ENCODE results near the gene PCNA. TPM values are rescaled to one million over a fixed set of nuclear protein-coding genes. Genes with fewer than 3 reads are reported as not detected.

PCNA gene
- total and polyA plus RNA-seq, 9 of the 15 experiments (the other 6 are each of a cell fraction or from before 2014, with no cell fraction given): 213 to 390 (median 291) TPM

GRCh38 chr20:5161536-5162164 lies 41.9 kb upstream of the PCNA start:
- in situ Hi-C loops (cut with MboI) (no loop called here), intact Hi-C loops (cut with micrococcal nuclease) (no loop called here)
- BruUV-seq (replicated peaks): no TSS peak
- peaks cover 8% of the 10 kb centered on the region for H4K20me1 ChIP-seq (replicated peaks; ENCODE audit: control insufficient read depth, insufficient read depth, low read length)
- no peaks in the 10 kb centered on the region for H3K9me3 ChIP-seq (replicated peaks; ENCODE audit: control insufficient read depth, insufficient read depth, low read depth, low read length)
- no peaks in the 10 kb centered on the region for H3K27me3 ChIP-seq (ENCODE audit: control insufficient read depth in 2 of 2, insufficient read depth in 2 of 2, low read length in 2 of 2)
- H2AFZ ChIP-seq (ENCODE audit: low read depth, low read length): no peak overlapping the region
- no peak overlapping the region for H3K4me3 ChIP-seq
- no peak overlapping the region for H3K27ac ChIP-seq (ENCODE audit: extremely low read depth, low read depth, low read length)
- no peak for DNase-seq (ENCODE audit: extremely low read depth in 1 of 4, low spot score in 3 of 4)
- peaks cover 14% of the 10 kb centered on the region for H3K79me2 ChIP-seq (ENCODE audit: control insufficient read depth, insufficient read depth, low read length)
- no peak for ATAC-seq
- no peak for FAIRE-seq
- no peak overlapping the region for H3K4me2 ChIP-seq (ENCODE audit: insufficient read depth, low read length)
- ChIA-PET CTCF (ENCODE audit: low intra/inter-chr PET ratio) (no interaction called here), POLR2A (no interaction called here)
- H3K9ac ChIP-seq (ENCODE audit: insufficient read depth in 1 of 2, low read depth in 2 of 2, low read length in 2 of 2): no peak overlapping the region
- H3K9me1 ChIP-seq (ENCODE audit: control insufficient read depth, insufficient read depth, low read length): no peaks in the 10 kb centered on the region
- 71% methylated on average over 6 of the region's 6 CpGs for WGBS (ENCODE audit: insufficient coverage, low coverage, missing lambda C conversion rate)
- no peaks in the 10 kb centered on the region for H3K36me3 ChIP-seq (ENCODE audit: control insufficient read depth, insufficient read depth, low read length)
- H3K4me1 ChIP-seq (replicated peaks in 1 of 2; ENCODE audit: control insufficient read depth in 2 of 2, insufficient read depth in 2 of 2, low read length in 2 of 2): no peaks in the 10 kb centered on the region; a peak in 3 of 5 replicates
- no peak for TF ChIP-seq EWSR1 (IDR thresholded peaks at IDR 0.05; ENCODE audit: borderline replicate concordance, low read depth, partially characterized antibody)
- TF ChIP-seq AFF1 (IDR thresholded peaks at IDR 0.05; ENCODE audit: low read depth in 1 of 2, partially characterized antibody in 2 of 2): no peak
- TF ChIP-seq HNRNPUL1 (IDR thresholded peaks at IDR 0.05; ENCODE audit: low read length): no peak
- no peak for TF ChIP-seq NR2C2 (CRISPR knock-in tag; IDR thresholded peaks at IDR 0.05)
- TF ChIP-seq NR2C2 (tag; IDR thresholded peaks at IDR 0.05): no peak
- TF ChIP-seq STAT5A (IDR thresholded peaks at IDR 0.05; ENCODE audit: borderline replicate concordance, low read length): no peak
- no peak for TF ChIP-seq ZNF143 (CRISPR knock-in tag; IDR thresholded peaks at IDR 0.05)
- no peak for TF ChIP-seq NFYB (IDR thresholded peaks at IDR 0.05; ENCODE audit: extremely low read depth, insufficient read length)
- no peak for TF ChIP-seq RBBP5 (IDR thresholded peaks at IDR 0.05; ENCODE audit: borderline replicate concordance, insufficient read depth, low read length, poor library complexity, severe bottlenecking)
- no peak for TF ChIP-seq CGGBP1 (CRISPR knock-in tag; IDR thresholded peaks at IDR 0.05)
- no peak for TF ChIP-seq DDX20 (tag; IDR thresholded peaks at IDR 0.05; ENCODE audit: low read depth)
- no peak for TF ChIP-seq PPARD (CRISPR knock-in tag; IDR thresholded peaks at IDR 0.05)
- TF ChIP-seq CBFA2T2 (conservative IDR thresholded peaks at IDR 0.05): no peak
- no peak for TF ChIP-seq HNRNPH1 (optimal IDR thresholded peaks at IDR 0.05; ENCODE audit: low read depth, low read length)
- TF ChIP-seq WHSC1 (IDR thresholded peaks at IDR 0.05; ENCODE audit: low read length): no peak
- TF ChIP-seq FOXK1 (CRISPR knock-in tag; IDR thresholded peaks at IDR 0.05; ENCODE audit: borderline replicate concordance): no peak
- TF ChIP-seq PTTG1 (tag; IDR thresholded peaks at IDR 0.05; ENCODE audit: low read depth): no peak

Measured in K562 (cell line).